ENCODE data around the gene TRIP13.

Gene TRIP13

DNA sequence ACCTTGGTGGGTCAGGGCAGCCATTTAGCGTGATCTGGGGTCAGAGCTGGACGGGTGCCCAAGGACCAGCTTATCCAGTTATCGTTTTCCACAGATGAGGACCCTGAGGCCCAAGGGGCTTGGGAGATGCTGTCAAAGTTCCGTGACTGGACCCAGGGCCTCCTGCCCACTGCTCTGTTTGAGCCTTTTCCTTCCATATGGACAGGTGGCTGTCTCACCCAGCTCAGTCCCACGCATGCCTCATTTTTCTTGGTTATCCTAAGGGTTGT, 56.5 kb downstream of the TRIP13 start:
- H3K9me2 ChIP-seq (replicated peaks; ENCODE audit: control insufficient read depth, low read length): no peaks in the 10 kb centered on the region
- no peaks in the 10 kb centered on the region for H4K20me1 ChIP-seq (ENCODE audit: control insufficient read depth, insufficient read depth, low read depth, low read length)
- H3K27ac ChIP-seq (ENCODE audit: low read depth, low read length): no peak overlapping the region
- H3K36me3 ChIP-seq (ENCODE audit: control insufficient read depth, low read length): no peaks in the 10 kb centered on the region
- H3K4me2 ChIP-seq (ENCODE audit: low read length): no peak overlapping the region
- no peaks in the 10 kb centered on the region for H3F3A ChIP-seq (ENCODE audit: control insufficient read depth, insufficient read depth)
- no peaks in the 10 kb centered on the region for H3K79me2 ChIP-seq (ENCODE audit: control insufficient read depth, low read length)
- no peak for TF ChIP-seq EZH2phosphoT487 (IDR thresholded peaks at IDR 0.05; ENCODE audit: borderline replicate concordance, low read length)
- TF ChIP-seq, protein P1, sequence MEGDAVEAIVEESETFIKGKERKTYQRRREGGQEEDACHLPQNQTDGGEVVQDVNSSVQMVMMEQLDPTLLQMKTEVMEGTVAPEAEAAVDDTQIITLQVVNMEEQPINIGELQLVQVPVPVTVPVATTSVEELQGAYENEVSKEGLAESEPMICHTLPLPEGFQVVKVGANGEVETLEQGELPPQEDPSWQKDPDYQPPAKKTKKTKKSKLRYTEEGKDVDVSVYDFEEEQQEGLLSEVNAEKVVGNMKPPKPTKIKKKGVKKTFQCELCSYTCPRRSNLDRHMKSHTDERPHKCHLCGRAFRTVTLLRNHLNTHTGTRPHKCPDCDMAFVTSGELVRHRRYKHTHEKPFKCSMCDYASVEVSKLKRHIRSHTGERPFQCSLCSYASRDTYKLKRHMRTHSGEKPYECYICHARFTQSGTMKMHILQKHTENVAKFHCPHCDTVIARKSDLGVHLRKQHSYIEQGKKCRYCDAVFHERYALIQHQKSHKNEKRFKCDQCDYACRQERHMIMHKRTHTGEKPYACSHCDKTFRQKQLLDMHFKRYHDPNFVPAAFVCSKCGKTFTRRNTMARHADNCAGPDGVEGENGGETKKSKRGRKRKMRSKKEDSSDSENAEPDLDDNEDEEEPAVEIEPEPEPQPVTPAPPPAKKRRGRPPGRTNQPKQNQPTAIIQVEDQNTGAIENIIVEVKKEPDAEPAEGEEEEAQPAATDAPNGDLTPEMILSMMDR (IDR thresholded peaks at IDR 0.05; ENCODE audit: low read depth, low read length, poor library complexity, severe bottlenecking): no peak
- H3K27me3 ChIP-seq (ENCODE audit: control insufficient read depth, low read length): no peaks in the 10 kb centered on the region; the same call in 1 of the 2 replicates
- H3K9me3 ChIP-seq (ENCODE audit: control insufficient read depth, insufficient read depth, low read length): no peaks in the 10 kb centered on the region
- H3K4me1 ChIP-seq (ENCODE audit: control insufficient read depth, low read length): no peaks in the 10 kb centered on the region
- H3K4me3 ChIP-seq (ENCODE audit: low read length): no peak overlapping the region

DNA sequence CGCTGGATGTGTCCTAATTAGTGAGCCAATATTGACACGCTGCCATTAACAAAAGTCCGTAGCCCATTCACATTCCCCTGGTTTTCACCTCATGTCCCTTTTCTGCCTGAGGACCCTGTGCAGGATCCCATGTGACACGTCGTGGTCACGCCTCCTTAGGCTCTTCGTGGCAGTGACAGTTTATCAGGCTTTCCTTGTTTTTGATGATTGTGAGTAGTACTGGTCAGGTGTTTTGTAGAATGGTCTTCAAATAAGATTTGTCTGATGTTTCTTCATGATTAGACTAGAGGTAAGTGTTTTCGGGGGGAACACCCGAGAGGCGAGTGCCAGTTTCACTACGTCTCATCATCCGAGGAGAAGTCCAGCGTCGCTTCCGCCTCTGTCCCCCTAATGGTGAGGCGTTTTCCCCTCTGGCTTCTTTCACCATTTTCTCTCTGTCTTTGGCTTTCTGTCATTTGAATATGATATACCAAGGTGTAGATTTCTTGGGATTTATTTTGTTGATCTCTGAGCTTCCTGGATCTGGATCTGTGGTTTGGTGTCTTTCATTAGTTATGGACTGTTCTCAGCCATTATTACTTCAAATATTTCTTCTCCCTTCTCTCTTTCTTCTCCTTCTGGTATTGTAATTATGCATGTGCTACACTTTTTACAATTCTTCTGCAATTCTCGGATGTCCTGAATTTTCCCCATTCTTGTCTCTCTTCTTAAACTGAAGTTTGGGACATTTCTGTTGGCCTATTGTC, 57.3 kb downstream of the TRIP13 start:
- TF ChIP-seq, protein P1 (IDR thresholded peaks at IDR 0.05; ENCODE audit: low read depth, low read length, poor library complexity, severe bottlenecking): no peak
- TF ChIP-seq EZH2phosphoT487 (IDR thresholded peaks at IDR 0.05; ENCODE audit: borderline replicate concordance, low read length): no peak
- H4K20me1 ChIP-seq (ENCODE audit: control insufficient read depth, insufficient read depth, low read depth, low read length): no peaks in the 10 kb centered on the region

DNA sequence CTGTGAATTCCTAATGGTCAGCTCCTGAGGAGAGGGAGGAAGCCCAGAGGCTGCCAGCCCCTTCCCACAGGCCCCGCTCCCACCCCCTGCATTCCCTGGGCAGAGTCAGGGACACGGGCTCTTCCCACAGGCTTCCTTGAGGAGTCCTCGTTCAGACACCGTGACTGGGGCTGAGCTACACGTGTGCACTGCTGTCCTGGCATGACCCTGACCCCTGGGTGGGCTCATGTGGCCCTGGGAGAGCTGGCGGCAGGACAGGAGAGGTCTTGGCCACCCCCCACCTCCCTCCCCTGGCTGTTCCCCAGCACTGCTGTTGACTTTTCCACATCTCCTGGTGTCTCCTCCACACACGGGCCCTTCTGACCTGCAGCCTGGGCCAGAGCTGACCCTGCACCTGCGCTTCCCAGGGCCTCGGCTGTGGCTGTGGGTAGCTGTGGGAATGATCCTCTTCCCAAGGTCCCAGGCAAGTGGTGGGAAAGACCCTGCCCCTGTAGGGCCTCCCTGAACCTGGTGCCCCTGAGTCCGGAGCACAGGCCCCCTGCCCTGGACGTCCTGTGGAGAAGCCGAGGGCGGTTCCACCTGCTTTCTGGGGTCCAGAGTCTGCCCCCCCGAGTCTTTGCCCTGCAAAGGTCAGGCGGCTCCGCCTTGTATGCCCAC, 59.4 kb downstream of the TRIP13 start:
- TF ChIP-seq, protein P1 (IDR thresholded peaks at IDR 0.05; ENCODE audit: low read depth, low read length, poor library complexity, severe bottlenecking): no peak
- TF ChIP-seq EZH2phosphoT487 (IDR thresholded peaks at IDR 0.05; ENCODE audit: borderline replicate concordance, low read length): no peak
- Histone ChIP-seq H4K20me1 (ENCODE audit: control insufficient read depth, insufficient read depth, low read depth, low read length) (no peaks in the 10 kb centered on the region), H3F3A (ENCODE audit: control insufficient read depth, insufficient read depth) (no peaks in the 10 kb centered on the region), H3K4me3 (ENCODE audit: low read length) (no peak overlapping the region), H3K27me3 (ENCODE audit: control insufficient read depth, low read length) (no peaks in the 10 kb centered on the region; the same call in 1 of the 2 replicates), H3K27ac (ENCODE audit: low read depth, low read length) (no peak overlapping the region), H3K4me2 (ENCODE audit: low read length) (no peak overlapping the region), H3K36me3 (ENCODE audit: control insufficient read depth, low read length) (no peaks in the 10 kb centered on the region), H3K9me2 (replicated peaks; ENCODE audit: control insufficient read depth, low read length) (no peaks in the 10 kb centered on the region), H3K79me2 (ENCODE audit: control insufficient read depth, low read length) (no peaks in the 10 kb centered on the region), H3K9me3 (ENCODE audit: control insufficient read depth, insufficient read depth, low read length) (no peaks in the 10 kb centered on the region), H3K4me1 (ENCODE audit: control insufficient read depth, low read length) (no peaks in the 10 kb centered on the region)

More for the DNA sequence above, 57.3 kb downstream of the TRIP13 start:
- H3K4me2 ChIP-seq (ENCODE audit: low read length): no peak overlapping the region
- no peak overlapping the region for H3K27ac ChIP-seq (ENCODE audit: low read depth, low read length)
- no peaks in the 10 kb centered on the region for H3K9me3 ChIP-seq (ENCODE audit: control insufficient read depth, insufficient read depth, low read length)
- no peaks in the 10 kb centered on the region for H3F3A ChIP-seq (ENCODE audit: control insufficient read depth, insufficient read depth)
- no peaks in the 10 kb centered on the region; the same call in 1 of the 2 replicates for H3K27me3 ChIP-seq (ENCODE audit: control insufficient read depth, low read length)
- H3K4me1 ChIP-seq (ENCODE audit: control insufficient read depth, low read length): no peaks in the 10 kb centered on the region
- H3K4me3 ChIP-seq (ENCODE audit: low read length): no peak overlapping the region
- no peaks in the 10 kb centered on the region for H3K79me2 ChIP-seq (ENCODE audit: control insufficient read depth, low read length)
- H3K9me2 ChIP-seq (replicated peaks; ENCODE audit: control insufficient read depth, low read length): no peaks in the 10 kb centered on the region
- no peaks in the 10 kb centered on the region for H3K36me3 ChIP-seq (ENCODE audit: control insufficient read depth, low read length)
